ENCODE measurements around the gene EEPD1. TPM values are rescaled to one million over a fixed set of nuclear protein-coding genes. Genes with fewer than 3 reads are reported as not detected.

Gene EEPD1
- total RNA-seq, 2 experiments from 2014 or later = 1.2 to 1.3 TPM

GRCh38 chr7:36264123-36264801 lies 111.2 kb downstream of the EEPD1 start:
- Mint-ChIP-seq H3K27ac (no peak overlapping the region), H3K9me3 (no peaks in the 10 kb centered on the region), H3K4me3 (no peak overlapping the region), H3K4me1 (ENCODE audit: low read depth) (peaks cover 26% of the 10 kb centered on the region), H3K36me3 (no peaks in the 10 kb centered on the region), H3K27me3 (no peaks in the 10 kb centered on the region)
- CTCF ChIA-PET = no interaction called here
- POLR2A ChIA-PET = no interaction called here
- no peak for DNase-seq
- intact Hi-C loops (cut with micrococcal nuclease) = no loop called here

GRCh38 chr7:36264913-36265516 lies 112.0 kb downstream of the EEPD1 start:
- CTCF ChIA-PET = no interaction called here
- POLR2A ChIA-PET = no interaction called here

GRCh38 chr7:36265680-36266079 lies 112.6 kb downstream of the EEPD1 start:
- H3K36me3 Mint-ChIP-seq = no peaks in the 10 kb centered on the region
- intact Hi-C loops (cut with micrococcal nuclease) = no loop called here
- no peaks in the 10 kb centered on the region for H3K9me3 Mint-ChIP-seq
- ChIA-PET POLR2A (no interaction called here), CTCF (no interaction called here)
- H3K4me1 Mint-ChIP-seq (ENCODE audit: low read depth) = peaks cover 22% of the 10 kb centered on the region
- no peak overlapping the region for H3K4me3 Mint-ChIP-seq
- no peak for DNase-seq
- H3K27ac Mint-ChIP-seq = no peak overlapping the region
- no peaks in the 10 kb centered on the region for H3K27me3 Mint-ChIP-seq

More at GRCh38 chr7:36264913-36265516, 112.0 kb downstream of the EEPD1 start:
- no peak for DNase-seq
- Mint-ChIP-seq H3K9me3 (no peaks in the 10 kb centered on the region), H3K36me3 (no peaks in the 10 kb centered on the region), H3K4me3 (no peak overlapping the region), H3K27ac (no peak overlapping the region), H3K4me1 (ENCODE audit: low read depth) (peaks cover 26% of the 10 kb centered on the region), H3K27me3 (no peaks in the 10 kb centered on the region)
- intact Hi-C loops (cut with micrococcal nuclease) = no loop called here

DNA sequence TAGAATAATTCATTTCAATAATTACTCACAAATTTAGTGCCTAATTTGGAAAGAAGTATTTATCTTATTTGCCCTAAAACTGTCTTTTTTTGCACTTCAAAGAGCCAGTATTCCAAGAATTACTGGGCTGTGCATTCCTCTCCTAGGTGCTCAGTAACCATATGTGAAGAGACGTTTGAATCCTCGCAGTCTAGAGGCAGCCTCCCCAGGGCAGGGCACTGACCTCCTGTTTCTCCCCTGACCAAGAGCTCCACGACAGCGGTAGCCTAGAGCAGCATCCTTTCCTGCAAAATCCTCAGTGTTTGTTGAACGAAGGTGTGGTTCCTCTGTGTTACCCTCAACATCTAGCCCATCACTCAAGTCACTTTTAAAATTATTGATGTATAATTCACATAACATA lies 113.1 kb downstream of the EEPD1 start:
- no peaks in the 10 kb centered on the region for H3K27me3 Mint-ChIP-seq
- peaks cover 17% of the 10 kb centered on the region for H3K4me1 Mint-ChIP-seq (ENCODE audit: low read depth)
- no peak overlapping the region for H3K27ac Mint-ChIP-seq
- ChIA-PET CTCF (no interaction called here), POLR2A (no interaction called here)
- H3K36me3 Mint-ChIP-seq = no peaks in the 10 kb centered on the region
- no peaks in the 10 kb centered on the region for H3K9me3 Mint-ChIP-seq
- no peak overlapping the region for H3K4me3 Mint-ChIP-seq
- no peak for DNase-seq
- intact Hi-C loops (cut with micrococcal nuclease) = no loop called here

DNA sequence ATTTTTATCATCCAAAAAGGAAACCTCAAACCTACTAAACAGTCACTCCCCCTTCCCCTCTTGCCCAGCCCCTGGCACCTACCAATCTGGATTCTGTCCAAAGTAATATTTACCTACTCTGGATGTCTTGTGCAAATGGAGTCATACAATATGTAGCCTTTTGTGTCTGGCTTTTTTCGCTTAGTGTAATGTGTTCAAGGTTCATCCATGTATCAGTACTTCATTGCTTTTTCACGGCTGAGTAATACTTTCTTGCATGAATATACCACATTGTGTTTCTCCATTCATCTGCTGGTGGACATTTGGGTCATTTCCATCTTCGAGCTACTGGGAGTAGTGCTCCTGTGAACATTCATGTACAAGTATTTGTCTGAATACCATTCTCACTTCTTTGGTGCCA lies 113.6 kb downstream of the EEPD1 start:
- Mint-ChIP-seq H3K4me3 (no peak overlapping the region), H3K4me1 (ENCODE audit: low read depth) (peaks cover 12% of the 10 kb centered on the region), H3K27ac (no peak overlapping the region), H3K36me3 (no peaks in the 10 kb centered on the region), H3K9me3 (no peaks in the 10 kb centered on the region), H3K27me3 (no peaks in the 10 kb centered on the region)
- intact Hi-C loops (cut with micrococcal nuclease) = no loop called here
- POLR2A ChIA-PET = no interaction called here
- CTCF ChIA-PET = no interaction called here
- no peak for DNase-seq

DNA sequence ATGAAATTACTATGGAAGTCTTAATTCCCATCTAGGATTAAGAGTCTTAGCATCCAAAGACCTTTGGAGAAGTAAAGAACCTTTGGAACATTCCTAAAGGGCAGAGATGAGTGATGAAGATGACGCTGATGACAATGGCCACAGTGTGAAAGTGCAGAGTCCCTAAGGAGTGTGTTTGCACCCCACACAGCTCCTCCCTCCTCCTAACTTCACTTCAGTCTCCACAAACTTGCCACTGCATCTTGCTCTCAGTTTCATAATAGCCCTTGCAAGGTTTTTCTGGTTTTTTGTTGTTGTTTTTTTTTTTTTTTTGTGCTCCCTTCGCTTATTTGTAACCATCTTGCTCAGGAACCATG lies 119.1 kb downstream of the EEPD1 start:
- Mint-ChIP-seq H3K4me3 (no peak overlapping the region), H3K36me3 (no peaks in the 10 kb centered on the region), H3K4me1 (ENCODE audit: low read depth) (no peaks in the 10 kb centered on the region), H3K27me3 (no peaks in the 10 kb centered on the region), H3K9me3 (no peaks in the 10 kb centered on the region), H3K27ac (no peak overlapping the region)
- CTCF ChIA-PET = no interaction called here
- no peak for DNase-seq
- POLR2A ChIA-PET = no interaction called here
- intact Hi-C loops (cut with micrococcal nuclease) = no loop called here

DNA sequence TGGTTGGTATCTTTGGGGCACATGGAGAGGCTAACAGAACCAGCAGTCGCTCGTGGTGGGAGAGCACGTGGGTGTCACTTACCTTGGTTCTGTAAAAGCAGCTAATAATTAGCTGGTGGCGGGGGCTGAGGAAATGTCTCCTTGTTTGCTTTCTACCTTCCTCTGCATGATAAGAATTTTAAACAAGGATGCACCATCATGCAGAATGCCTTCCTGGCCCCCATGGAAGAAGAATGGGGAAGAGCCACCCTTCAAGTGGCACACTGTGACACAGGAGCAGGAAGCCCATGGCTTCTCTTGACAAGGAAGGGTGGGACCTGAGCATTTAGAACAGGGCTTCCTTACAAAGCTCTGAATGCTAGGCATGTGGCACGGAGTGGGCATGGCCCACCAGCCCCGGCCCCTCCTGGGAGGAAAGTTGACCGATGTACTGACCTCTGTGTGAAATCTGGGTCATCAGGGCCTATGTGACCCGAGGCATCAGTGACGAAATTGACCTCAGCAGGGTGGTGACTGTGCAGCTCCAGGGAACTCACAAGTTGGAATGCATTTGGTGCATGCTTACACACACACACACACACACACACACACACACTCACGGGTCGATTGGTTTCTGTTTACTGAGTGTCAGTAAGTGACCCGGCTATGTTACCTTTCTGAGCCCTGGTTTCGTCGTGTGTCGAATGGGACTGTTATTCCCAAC lies 119.7 kb downstream of the EEPD1 start:
- no peaks in the 10 kb centered on the region for H3K27me3 Mint-ChIP-seq
- no peaks in the 10 kb centered on the region for H3K9me3 Mint-ChIP-seq
- H3K27ac Mint-ChIP-seq = no peak overlapping the region
- ChIA-PET CTCF (interaction anchor here (1.7 kb wide), 1 partner anchor 17 kb away, joined by 5 read pairs; no protein-coding TSS in a partner anchor), POLR2A (no interaction called here)
- no peak overlapping the region for H3K4me3 Mint-ChIP-seq
- no peaks in the 10 kb centered on the region for H3K4me1 Mint-ChIP-seq (ENCODE audit: low read depth)
- DNase-seq = no peak
- intact Hi-C loops (cut with micrococcal nuclease) = no loop called here
- H3K36me3 Mint-ChIP-seq = no peaks in the 10 kb centered on the region

GRCh38 chr7:36273836-36274235 lies 120.8 kb downstream of the EEPD1 start:
- Mint-ChIP-seq H3K4me3 (no peak overlapping the region), H3K27ac (no peak overlapping the region), H3K36me3 (no peaks in the 10 kb centered on the region), H3K27me3 (no peaks in the 10 kb centered on the region), H3K4me1 (ENCODE audit: low read depth) (no peaks in the 10 kb centered on the region), H3K9me3 (no peaks in the 10 kb centered on the region)
- CTCF ChIA-PET = interaction anchor here (1.1 to 1.7 kb wide), 2 partner anchors 16 to 18 kb away, joined by 3 to 5 read pairs; no protein-coding TSS in a partner anchor
- intact Hi-C loops (cut with micrococcal nuclease) = no loop called here
- DNase-seq = no peak
- POLR2A ChIA-PET = no interaction called here

GRCh38 chr7:36275735-36276284 lies 122.8 kb downstream of the EEPD1 start:
- no peak for DNase-seq

DNA sequence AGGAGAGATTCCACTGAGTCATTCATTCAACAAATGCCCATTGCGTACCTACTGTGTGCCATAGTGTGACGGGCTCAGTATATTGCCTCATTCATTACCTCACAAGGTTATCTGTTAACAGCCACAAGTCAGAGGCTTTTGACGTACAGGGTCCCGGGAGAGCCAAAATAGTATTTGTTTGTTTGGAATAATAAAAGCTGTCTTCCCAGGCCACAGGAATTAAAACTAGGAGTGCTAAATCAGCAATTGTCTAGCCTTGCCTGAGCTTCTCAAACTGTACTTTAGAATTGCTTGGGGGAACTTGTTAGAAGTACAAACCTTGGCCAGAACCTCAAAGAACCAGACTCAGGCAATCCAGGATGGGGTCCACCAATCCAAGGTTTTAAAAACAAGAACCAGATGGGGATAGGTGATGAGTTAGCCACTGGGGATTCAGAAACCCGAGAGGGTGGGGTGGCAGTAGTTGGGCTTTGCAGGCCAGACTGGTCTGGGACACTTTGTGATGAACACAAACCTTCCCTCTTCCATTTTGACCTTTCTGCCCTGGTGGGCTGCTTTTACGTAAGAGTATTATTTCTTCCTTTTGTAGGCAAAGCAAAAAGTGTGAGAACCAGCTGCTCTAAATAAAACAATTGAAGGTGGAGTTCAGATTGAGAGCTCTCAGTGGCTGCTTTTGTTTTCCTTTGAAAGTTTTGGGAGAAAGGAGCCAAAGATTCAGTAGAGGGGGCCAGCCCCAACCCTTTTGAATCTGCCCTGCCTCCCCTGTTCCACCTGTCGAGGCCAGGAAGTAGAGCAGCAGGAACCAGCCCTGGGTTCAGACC lies 123.6 kb downstream of the EEPD1 start:
- Mint-ChIP-seq H3K36me3 (no peaks in the 10 kb centered on the region), H3K4me3 (no peak overlapping the region), H3K27ac (no peak overlapping the region), H3K4me1 (ENCODE audit: low read depth) (peaks cover 9% of the 10 kb centered on the region), H3K27me3 (no peaks in the 10 kb centered on the region), H3K9me3 (no peaks in the 10 kb centered on the region)
- CTCF ChIA-PET = interaction anchor here (0.8 to 1.2 kb wide), 3 partner anchors 12 to 292 kb away, joined by 3 read pairs; no protein-coding TSS in a partner anchor
- POLR2A ChIA-PET = no interaction called here
- no peak for DNase-seq
- intact Hi-C loops (cut with micrococcal nuclease) = no loop called here

More at GRCh38 chr7:36275735-36276284, 122.8 kb downstream of the EEPD1 start:
- Mint-ChIP-seq H3K36me3 (no peaks in the 10 kb centered on the region), H3K27ac (no peak overlapping the region), H3K4me3 (no peak overlapping the region), H3K4me1 (ENCODE audit: low read depth) (peaks cover 6% of the 10 kb centered on the region), H3K27me3 (no peaks in the 10 kb centered on the region), H3K9me3 (no peaks in the 10 kb centered on the region)
- ChIA-PET CTCF (interaction anchor here (1.0 kb wide), 1 partner anchor 291 kb away, joined by 3 read pairs; no protein-coding TSS in a partner anchor), POLR2A (no interaction called here)
- intact Hi-C loops (cut with micrococcal nuclease) = no loop called here

GRCh38 chr7:36277249-36277542 lies 124.1 kb downstream of the EEPD1 start:
- DNase-seq = no peak
- H3K36me3 Mint-ChIP-seq = no peaks in the 10 kb centered on the region
- peaks cover 10% of the 10 kb centered on the region for H3K4me1 Mint-ChIP-seq (ENCODE audit: low read depth)
- H3K4me3 Mint-ChIP-seq = no peak overlapping the region
- no peaks in the 10 kb centered on the region for H3K27me3 Mint-ChIP-seq
- H3K9me3 Mint-ChIP-seq = no peaks in the 10 kb centered on the region
- ChIA-PET CTCF (interaction anchor here (0.8 to 1.2 kb wide), 2 partner anchors 11 to 40 kb away, joined by 3 read pairs; no protein-coding TSS in a partner anchor), POLR2A (no interaction called here)
- intact Hi-C loops (cut with micrococcal nuclease) = no loop called here
- no peak overlapping the region for H3K27ac Mint-ChIP-seq

DNA sequence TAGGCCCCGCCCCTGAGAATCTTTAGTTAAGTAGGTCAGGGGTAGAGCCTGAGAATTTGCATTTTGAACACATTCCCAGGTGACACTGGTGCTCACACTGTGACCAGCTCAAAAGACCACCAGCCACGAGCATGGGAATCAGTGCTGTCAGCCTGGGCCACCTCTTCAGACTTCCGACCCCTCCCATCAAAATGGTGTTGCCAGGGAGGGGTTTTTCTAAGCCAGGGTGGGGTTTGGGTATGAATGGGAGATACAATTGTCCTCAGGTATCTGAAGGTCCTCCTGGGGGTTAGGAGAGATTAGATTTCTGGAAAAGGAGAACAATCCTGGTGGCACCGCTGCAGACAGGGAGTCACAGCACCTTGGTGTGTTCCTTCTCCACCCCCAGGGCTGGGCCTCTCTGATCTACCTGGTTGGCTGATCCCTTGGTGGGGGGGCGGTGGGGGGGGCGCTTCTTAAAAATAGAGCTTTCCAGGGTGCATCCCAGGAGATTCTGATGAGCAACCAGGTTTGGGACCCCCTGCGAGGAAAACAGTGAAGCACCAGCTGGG lies 125.1 kb downstream of the EEPD1 start:
- Mint-ChIP-seq H3K9me3 (no peaks in the 10 kb centered on the region), H3K27me3 (no peaks in the 10 kb centered on the region), H3K27ac (no peak overlapping the region), H3K4me3 (no peak overlapping the region), H3K4me1 (ENCODE audit: low read depth) (peaks cover 17% of the 10 kb centered on the region), H3K36me3 (no peaks in the 10 kb centered on the region)
- DNase-seq = no peak
- ChIA-PET CTCF (interaction anchor here (1.2 kb wide), 1 partner anchor 39 kb away, joined by 3 read pairs; no protein-coding TSS in a partner anchor), POLR2A (no interaction called here)
- intact Hi-C loops (cut with micrococcal nuclease) = no loop called here

Data from activated CD4-positive, alpha-beta memory T cell treated with anti-CD3 and anti-CD28 coated beads for 36 hours (primary cell).